HG02981 (cell line): ENCODE data around the gene DNAJC17.
A peak's percentile ranks its signal among the peaks of the same experiment; 100 is the strongest.

Source experiments
- ATAC-seq: cut with Tn5 transposase; IDR thresholded peaks from one replicate; pipeline ENCODE4 v1.9.1; 2021; ENCODE audit warnings: mild to moderate bottlenecking, moderate library complexity; ENCODE audit not compliant: unreplicated experiment

The DNAJC17 gene, protein sequence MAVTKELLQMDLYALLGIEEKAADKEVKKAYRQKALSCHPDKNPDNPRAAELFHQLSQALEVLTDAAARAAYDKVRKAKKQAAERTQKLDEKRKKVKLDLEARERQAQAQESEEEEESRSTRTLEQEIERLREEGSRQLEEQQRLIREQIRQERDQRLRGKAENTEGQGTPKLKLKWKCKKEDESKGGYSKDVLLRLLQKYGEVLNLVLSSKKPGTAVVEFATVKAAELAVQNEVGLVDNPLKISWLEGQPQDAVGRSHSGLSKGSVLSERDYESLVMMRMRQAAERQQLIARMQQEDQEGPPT

DNA sequence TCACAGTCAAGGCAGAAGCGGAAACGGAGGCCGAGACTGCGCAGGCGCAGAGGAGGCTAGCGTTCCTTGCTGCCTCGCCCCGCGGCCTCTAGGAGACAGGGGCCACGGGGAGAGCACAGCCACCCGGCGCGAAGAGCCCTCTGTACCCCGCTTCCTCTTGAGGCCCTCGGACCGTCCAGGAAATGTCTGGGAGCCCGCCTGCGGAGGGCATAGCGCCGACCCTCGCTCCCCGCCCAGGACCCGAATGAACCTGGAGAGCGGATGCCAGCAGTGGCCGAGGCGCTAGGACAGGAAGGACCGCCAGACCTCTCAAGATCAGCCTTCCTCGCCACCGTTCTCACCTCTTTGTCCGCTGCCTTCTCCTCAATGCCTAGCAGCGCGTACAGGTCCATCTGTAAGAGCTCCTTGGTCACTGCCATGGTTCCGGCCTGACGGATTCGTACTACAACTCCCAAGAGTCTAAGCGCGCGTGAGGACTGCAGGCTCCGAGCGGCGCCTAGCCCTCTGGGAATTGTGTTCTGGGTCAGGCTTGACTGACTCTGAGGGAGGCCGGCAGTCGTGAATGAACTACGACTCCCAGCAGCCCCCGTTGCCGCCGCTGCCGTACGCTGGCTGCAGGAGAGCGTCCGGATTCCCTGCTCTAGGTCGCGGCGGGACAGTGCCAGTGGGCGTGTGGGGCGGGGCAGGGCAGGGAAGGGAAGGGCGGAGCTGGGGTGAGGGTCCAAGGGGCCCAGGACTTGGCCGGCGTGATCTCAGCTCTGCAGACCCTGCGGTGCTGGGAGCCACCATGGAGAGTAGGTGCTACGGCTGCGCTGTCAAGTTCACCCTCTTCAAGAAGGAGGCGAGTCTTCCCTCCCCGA is at the start of gene DNAJC17, which contains the start of gene ZFYVE19:
TSS of gene DNAJC17 (minus strand) at position 446 of the 860 bp plus-strand sequence. CDS start at position 419, 27 bp downstream.
TSS of gene ZFYVE19 (plus strand) at position 62 of the 860 bp plus-strand sequence. CDS start at position 563, 501 bp downstream.
- ATAC-seq: peak; percentile 92

DNA sequence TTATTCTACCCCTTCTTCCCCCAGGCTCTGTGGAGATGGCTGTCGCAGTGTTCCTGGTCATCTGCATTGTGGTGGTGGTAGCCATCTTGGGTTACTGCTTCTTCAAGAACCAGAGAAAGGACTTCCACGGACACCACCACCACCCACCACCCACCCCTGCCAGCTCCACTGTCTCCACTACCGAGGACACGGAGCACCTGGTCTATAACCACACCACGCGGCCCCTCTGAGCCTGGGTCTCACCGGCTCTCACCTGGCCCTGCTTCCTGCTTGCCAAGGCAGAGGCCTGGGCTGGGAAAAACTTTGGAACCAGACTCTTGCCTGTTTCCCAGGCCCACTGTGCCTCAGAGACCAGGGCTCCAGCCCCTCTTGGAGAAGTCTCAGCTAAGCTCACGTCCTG is 49.5 kb upstream of the DNAJC17 start:
- ATAC-seq: no peak

DNA sequence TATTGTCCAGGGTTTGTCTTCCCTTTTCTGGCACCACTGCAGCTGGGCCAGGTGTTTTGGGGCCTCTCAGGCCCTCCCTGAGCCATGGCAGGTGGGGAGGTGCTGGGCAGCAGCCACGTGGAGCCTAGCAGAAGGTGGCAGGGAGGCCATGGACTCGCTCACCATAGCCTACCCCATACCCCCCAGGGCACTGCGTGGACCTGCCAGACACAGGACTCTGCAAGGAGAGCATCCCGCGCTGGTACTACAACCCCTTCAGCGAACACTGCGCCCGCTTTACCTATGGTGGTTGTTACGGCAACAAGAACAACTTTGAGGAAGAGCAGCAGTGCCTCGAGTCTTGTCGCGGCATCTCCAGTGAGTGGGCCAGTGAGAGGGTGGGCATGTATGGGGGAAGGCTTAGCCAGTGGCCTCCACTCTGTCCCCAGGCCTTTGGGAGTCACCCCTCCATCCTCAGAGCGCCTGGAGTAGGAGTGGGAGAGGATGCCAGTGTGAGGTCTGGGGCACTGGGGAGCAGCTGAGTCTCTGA is 48.5 kb upstream of the DNAJC17 start:
- no peak for ATAC-seq

DNA sequence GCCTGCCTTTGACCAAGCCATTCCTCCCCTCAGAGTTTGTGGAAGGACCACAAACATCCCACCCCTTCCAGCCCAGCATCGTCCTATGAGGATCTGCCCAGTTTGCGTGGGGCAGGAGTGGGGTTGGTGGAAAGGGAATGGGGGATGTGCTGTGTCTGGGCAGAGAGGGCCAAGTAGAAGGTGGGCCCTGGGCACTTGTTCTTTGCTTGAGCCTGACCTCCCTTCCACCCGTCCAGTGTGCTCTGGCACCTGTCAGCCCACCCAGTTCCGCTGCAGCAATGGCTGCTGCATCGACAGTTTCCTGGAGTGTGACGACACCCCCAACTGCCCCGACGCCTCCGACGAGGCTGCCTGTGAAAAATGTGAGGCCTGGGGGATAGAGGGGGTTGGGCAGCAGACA is 46.9 kb upstream of the DNAJC17 start:
- no peak for ATAC-seq

DNA sequence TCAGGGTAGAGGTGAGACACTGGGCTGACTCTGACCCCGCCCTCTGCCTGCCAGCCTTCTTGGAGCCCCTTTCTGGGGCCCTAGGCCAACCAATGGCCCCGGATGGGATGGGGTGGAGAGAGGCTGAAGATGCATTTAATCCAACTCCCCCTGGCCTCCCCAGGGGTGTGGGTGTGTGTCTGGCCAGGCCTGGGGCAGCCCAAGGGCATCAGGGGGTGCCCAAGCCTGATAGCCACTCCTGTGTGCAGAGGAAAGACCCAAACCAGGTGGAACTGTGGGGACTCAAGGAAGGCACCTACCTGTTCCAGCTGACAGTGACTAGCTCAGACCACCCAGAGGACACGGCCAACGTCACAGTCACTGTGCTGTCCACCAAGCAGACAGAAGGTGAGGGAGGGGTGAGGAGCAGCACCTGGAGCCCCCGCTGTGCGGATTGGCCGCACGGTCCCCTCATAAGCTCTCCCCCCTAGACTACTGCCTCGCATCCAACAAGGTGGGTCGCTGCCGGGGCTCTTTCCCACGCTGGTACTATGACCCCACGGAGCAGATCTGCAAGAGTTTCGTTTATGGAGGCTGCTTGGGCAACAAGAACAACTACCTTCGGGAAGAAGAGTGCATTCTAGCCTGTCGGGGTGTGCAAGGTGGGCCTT is 46.1 kb upstream of the DNAJC17 start:
- no peak for ATAC-seq

DNA sequence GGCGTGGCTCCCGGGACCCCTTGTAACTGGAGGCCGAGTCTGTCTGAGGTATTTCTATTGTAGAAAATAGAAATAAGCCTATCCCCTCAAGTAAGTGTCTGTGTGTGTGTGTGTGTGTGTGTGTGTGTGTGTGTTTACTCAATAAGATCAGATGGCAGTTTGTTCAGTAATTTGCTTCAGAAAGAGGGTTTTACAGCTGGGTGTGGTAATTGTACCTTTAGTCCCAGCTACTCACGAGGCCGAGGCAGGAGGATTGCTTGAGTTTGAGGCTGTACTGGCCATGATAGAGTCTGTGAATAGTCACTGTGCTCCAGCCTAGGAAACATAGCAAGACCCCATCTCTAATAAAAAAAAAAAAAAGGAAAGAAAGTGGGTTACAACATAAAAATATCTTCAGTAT is 45.3 kb upstream of the DNAJC17 start:
- no peak for ATAC-seq

DNA sequence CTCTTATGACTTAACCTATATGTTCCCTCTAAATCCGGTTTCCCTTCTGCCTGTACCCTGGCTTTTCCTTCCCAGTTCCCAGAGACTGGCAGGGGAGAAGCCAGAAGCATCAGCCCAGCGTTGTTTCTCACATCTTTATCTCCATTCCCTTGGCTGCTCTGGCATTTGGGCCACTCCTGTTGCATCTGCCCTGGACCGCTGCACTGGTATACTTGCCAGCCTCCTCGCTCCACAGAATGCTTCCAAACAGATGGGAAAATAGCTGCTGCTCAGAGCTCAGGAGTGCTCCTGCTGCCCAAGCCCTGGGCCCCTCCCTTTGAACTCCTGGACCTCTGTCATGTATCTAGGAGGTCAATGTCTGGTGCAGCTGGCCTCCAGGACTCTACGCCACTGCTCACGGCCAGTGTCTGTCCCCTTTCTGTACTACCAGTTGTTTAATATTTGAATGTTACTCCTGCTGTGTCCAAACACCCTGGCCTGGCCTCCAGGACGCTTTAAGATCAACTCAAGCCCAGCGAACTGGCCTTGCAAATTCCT is 43.4 kb upstream of the DNAJC17 start:
- ATAC-seq: no peak

DNA sequence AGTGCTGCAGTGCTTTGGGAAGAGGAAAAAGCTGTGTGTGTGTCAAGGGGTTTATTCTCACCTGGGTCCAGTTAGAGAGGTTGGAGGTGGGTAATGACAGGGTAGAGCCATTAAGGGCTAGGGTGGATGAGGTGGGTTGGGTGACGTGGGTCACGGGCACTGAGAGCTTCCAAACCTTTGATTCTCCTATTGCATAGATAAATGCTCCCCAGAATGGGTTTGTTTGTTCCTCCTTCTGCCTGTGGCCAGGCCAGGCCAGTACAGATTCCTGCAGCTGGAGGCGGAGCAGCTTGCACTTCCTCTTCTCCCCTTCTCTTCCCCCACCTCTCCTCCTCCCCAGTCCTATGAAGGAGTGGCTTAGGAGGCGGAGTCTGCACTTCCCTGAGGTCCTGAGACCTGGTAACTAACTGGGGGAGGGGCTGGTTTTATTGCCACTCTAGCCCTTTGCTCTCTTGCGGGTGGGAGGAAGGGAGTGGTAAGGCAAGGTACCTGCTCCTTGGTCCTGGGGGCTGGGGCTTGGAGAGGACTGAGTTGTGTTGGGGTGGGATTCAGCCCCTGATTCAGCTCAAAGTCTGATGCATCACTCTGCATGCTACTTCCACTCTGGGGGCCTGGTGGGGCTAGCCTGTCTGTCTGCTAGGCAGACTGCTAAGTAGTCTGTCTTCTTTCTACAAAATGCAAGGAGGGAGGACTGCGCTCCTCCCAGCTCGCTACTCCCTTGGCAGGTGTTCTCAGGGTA is 40.1 kb upstream of the DNAJC17 start:
- ATAC-seq: no peak

DNA sequence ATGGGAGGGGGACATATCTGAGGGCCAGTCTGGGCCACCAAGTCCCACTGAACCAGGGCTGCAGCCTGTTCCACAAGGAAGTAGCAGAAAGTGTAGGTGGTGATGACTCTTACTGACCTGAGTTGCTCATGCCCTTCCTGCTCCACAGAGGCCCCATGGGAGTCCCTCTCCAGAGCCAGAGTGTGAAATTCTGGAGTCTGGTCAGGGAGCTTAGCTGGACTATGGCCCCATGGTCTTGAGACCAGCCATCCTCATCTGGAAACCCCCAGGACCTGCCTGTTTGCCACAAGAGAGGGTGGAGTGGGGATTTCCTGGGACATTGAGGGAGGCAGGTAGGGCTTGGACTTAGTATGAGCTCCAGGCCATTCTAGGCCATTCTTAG is 39.6 kb upstream of the DNAJC17 start:
- ATAC-seq: no peak

DNA sequence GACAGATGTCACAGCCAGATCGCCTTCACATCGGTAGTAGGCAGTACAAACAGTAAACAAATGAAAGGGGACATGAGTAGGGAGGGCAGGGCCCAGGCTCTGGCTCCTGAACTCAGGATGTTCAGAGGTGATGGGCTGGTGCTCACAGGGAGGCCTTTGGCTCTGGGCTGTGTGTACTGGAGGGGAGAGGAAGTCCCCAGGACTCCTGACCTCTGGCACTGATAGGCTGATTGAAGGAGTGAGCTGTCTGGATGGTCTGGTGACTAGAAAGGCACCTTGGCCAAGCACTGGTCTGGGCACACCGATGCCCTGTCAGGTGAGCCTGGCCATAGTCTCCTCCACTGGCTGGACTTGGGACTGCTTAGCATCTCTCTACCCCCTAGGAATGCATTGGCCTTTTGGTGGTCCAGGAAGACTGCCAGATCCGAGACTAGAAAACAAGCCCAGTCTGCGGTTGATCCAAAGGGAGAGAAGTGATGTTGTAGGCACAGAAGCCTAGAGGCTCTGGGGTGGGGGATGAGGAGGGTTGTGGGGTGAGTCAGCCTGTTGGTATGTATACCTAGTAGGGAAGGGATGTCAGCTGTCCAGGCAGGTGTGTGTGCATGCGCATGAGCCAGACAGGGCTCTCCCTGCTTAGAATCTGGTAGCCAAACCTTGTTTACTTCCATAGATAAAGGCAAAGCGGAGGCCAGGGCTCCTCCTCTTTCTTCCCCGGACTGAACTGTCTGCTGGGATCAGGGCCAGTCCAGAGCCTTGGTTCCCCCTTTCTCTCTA is 38.4 kb upstream of the DNAJC17 start:
- no peak for ATAC-seq

DNA sequence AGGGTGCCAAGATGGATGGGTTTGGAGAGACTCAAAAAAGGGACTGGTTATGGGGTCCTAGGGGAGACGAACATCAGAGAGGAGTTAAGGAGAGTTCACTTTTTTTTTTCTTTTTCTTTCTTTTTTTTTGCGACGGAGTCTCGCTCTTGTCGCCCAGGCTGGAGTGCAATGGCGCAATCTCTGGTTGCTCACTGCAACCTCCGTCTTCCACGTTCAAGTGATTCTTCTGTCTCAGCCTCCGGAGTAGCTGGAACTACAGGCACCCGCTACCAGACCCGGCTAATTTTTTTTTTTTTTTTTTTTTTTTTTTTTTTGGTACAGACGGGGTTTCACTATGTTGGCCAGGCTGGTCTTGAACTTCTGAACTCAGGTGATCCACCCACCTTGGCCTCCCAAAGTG is 37.8 kb upstream of the DNAJC17 start:
- no peak for ATAC-seq

DNA sequence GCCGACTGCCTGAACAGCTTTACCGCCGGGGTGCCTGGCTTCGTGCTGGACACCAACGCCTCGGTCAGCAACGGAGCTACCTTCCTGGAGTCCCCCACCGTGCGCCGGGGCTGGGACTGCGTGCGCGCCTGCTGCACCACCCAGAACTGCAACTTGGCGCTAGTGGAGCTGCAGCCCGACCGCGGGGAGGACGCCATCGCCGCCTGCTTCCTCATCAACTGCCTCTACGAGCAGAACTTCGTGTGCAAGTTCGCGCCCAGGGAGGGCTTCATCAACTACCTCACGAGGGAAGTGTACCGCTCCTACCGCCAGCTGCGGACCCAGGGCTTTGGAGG is 37.4 kb upstream of the DNAJC17 start:
- ATAC-seq: no peak

DNA sequence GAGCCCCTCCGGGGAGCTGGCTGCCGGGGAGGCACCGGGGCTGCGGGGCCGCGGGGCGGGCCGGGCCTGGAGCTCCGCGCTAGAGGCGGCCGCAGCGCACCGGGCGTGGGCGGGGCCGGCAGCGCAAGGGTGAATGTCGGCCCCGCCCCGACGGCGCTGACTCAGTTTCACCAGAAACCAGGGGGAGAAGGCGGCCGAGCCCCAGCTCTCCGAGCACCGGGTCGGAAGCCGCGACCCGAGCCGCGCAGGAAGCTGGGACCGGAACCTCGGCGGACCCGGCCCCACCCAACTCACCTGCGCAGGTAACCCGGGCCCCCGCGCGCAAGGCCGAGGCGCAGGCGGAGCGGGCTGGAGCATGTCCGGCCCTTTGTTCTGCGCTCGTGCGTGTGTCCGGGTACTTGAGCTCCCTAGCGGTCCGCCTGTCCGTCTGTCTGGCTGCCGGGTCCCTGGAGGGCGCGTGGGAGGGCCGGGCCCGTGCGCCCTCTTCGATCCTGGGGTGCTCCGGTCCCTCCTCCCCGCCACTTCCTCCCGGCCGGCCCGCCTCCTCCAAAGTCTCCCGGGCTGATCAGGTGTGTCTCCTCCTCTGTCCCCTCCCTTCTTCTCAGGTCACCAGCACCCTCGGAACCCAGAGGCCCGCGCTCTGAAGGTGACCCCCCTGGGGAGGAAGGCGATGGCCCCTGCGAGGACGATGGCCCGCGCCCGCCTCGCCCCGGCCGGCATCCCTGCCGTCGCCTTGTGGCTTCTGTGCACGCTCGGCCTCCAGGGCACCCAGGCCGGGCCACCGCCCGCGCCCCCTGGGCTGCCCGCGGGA is 36.8 kb upstream of the DNAJC17 start, which contains the start of gene SPINT1:
TSS of gene SPINT1 (plus strand) at position 164 of the 811 bp plus-strand sequence. CDS start at position 671, 507 bp downstream.
- no peak for ATAC-seq

DNA sequence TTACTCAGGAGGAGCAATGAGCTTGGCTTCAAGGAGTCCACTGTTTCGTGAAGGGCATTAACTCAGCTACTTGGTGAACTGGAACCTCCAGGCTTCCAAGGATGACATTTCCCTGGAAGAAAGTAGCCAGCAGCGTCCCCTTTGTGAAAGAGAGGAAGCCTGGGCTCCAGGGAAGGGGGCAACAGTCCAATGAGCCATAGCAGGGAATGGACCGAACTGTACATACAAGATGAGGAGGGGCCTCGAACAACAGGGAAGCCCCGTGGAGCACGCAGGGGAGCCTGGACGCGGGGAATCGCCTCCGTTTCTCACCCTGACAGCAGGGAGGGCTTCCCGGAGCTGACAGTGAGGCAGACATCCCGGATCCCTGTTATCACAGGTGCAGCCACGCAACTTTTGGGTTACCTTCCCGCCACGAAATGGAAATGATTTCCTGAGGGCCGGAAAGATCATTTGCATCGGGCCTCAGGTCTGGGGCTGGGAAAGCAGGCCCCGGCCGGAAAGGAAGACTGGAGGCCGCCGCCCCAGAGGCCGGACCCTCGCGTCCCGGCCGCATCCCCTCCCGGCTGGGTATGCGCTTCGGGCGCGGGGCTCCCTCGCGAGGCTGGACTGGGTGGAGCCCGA is 36.1 kb upstream of the DNAJC17 start:
- no peak for ATAC-seq

DNA sequence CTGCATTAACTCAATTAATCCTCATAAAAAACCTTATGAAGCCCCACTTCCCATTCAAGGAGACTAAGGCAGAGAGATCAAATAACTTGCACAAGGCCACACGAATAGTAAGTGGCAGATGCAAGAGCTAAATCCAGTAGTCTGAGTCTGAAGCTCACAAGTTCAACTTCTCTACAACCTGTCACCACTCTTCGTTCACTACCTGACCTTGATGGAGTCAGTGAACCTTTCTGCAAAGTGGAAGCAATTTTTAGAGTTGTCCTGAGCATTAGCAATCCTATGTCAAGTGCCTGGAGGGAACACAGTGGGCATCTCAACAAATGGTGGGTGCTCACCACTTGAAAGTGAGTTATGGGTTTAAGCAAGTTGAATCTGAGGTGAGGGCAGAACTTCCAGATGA is 34.5 kb upstream of the DNAJC17 start:
- ATAC-seq: no peak

DNA sequence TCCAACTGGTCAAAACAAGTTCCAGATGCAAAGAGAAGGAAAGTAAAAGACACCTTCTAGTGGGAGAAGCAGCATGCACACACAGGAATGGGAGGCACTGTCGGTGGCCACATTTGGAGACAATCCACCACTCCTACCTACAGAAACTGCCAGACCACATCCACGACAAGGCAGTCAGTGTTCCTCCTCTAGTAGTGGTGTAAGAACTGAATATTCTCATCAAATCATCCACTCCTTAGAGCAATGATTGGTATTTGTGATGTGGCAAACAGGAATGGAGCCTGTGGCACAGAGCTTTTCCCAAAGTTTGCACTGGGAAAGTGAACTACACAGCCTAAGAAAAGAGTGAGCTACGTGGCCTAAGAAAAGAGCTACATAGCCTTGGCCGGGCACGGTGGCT is 31.5 kb upstream of the DNAJC17 start:
- no peak for ATAC-seq

DNA sequence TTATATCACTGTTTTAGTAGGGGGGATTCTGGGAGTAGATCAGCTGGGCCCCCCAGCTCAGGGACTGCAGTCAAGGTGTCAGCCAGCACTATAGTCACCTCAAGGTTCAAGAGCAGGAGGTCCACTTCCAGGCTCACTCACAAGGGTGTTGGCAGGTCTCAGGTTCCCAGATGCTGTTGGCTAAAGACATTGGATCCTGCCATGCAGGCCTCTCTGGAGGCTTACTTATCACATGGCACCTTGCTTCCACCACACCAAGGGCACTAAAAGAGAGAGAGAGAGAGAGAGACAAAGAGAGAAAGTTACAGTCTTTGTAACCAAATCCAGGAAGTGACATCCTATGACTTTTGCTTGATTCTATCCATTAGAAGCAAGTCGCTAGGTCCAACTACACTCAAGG is 28.7 kb upstream of the DNAJC17 start:
- ATAC-seq: no peak

DNA sequence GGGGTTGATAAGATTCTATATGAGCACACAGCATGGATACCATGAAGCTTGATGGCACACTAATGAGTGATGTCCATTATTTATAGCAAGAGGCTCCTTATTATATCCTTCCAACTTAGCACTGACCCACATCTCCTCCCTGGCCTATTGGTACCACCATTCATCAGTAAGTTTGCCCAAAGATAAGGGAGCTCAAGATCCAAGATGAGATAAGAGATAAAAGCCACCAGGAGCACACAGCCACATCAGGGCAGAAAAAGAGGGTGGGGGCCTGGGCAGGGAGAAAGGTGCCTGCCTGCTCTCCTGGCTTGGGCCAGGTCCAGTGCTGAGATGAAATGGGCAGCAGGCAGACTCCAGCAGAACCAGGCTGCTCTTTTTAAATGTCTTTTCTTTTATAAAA is 25.6 kb upstream of the DNAJC17 start:
- ATAC-seq: no peak
